Stimulated activated CD8-positive, alpha-beta memory T cell treated with anti-CD3 and anti-CD28 coated beads, Interleukin-7, amount 100 ng/mL, for 4 hours (primary cell): Measurements from ENCODE around the gene SPACA9.

ENCODE experiments used
- DNase-seq, 2 donors: peaks; one replicate each; pipeline ENCODE4 v3.0.0-alpha.2; 2020; ENCODE audit warnings: low read depth in 2 of 2

The SPACA9 gene

GRCh38 chr9:132863096-132863495, 15.6 kb upstream of the SPACA9 start:
- DNase-seq = no peak

GRCh38 chr9:132864277-132864676, 14.4 kb upstream of the SPACA9 start:
- no peak for DNase-seq

- DNase-seq = no peak
Observed at GRCh38 chr9:132864691-132865090, 14.0 kb upstream of the SPACA9 start.

GRCh38 chr9:132866898-132867297, 11.8 kb upstream of the SPACA9 start:
- no peak for DNase-seq

- no peak for DNase-seq
Observed at GRCh38 chr9:132869266-132869665, 9.4 kb upstream of the SPACA9 start.

GRCh38 chr9:132873403-132873802, 5.3 kb upstream of the SPACA9 start:
- DNase-seq = no peak

- DNase-seq = no peak
Observed at GRCh38 chr9:132875159-132875558, 3.5 kb upstream of the SPACA9 start.

GRCh38 chr9:132876849-132877248, 1.8 kb upstream of the SPACA9 start:
- no peak for DNase-seq

- no peak for DNase-seq
Observed at GRCh38 chr9:132877458-132877823, 1.3 kb upstream of the SPACA9 start.

GRCh38 chr9:132877824-132878694, 639 bp upstream of the SPACA9 start, which contains the start of gene AK8:
Gene AK8, minus strand, starts transcription at chr9:132878284. Its CDS starts 29 bp downstream, at chr9:132878255.
- peak; percentile 35 to 71 for DNase-seq

GRCh38 chr9:132879457-132880323, 992 bp downstream of the SPACA9 start:
- DNase-seq = no peak

- DNase-seq = no peak
Observed at GRCh38 chr9:132880324-132880661, 1.6 kb downstream of the SPACA9 start.

- DNase-seq = no peak
Observed at GRCh38 chr9:132881826-132882225, 3.1 kb downstream of the SPACA9 start.

- DNase-seq = no peak
Observed at GRCh38 chr9:132882616-132883015, 3.9 kb downstream of the SPACA9 start.

GRCh38 chr9:132883349-132884294, 4.9 kb downstream of the SPACA9 start:
- DNase-seq = no peak

GRCh38 chr9:132885720-132886333, 7.1 kb downstream of the SPACA9 start:
- DNase-seq = no peak

GRCh38 chr9:132886334-132886725, 7.6 kb downstream of the SPACA9 start:
- no peak for DNase-seq

- DNase-seq = no peak
Observed at GRCh38 chr9:132887181-132888120, 8.8 kb downstream of the SPACA9 start.

- DNase-seq = no peak
Observed at GRCh38 chr9:132888151-132888550, 9.5 kb downstream of the SPACA9 start.

GRCh38 chr9:132892400-132892799, 13.7 kb downstream of the SPACA9 start:
- DNase-seq = no peak
